H1 (cell line): Measurements from ENCODE around the gene MMP21. TPM values are rescaled to one million over a fixed set of nuclear protein-coding genes. Genes with fewer than 3 reads are reported as not detected.

Experiments
- ATF2 ChIP-seq: IDR thresholded peaks from 2 replicates; pipeline ENCODE4 v1.6.1; 2012; ENCODE audit warnings: low read length, inconsistent platforms
- CHD2 ChIP-seq: IDR thresholded peaks from 2 replicates; pipeline ENCODE4 v1.6.1; 2012; ENCODE audit warnings: low read length, improper control_type of control experiment
- CHD7 ChIP-seq: fragments of 300-600 bp; sonication (generic); IDR thresholded peaks from 2 replicates; pipeline ENCODE4 v1.7.1; 2012; ENCODE audit warnings: low read length, moderate library complexity, mild to moderate bottlenecking, inconsistent platforms; ENCODE audit not compliant: insufficient replicate concordance
- JUN ChIP-seq: IDR thresholded peaks from 2 replicates; pipeline ENCODE4 v1.6.1; 2011; ENCODE audit warnings: low read depth, mild to moderate bottlenecking, improper control_type of control experiment, low read length
- RBBP5 ChIP-seq: IDR thresholded peaks from 2 replicates; pipeline ENCODE4 v1.7.1; 2012; ENCODE audit warnings: low read depth, mild to moderate bottlenecking, inconsistent platforms, low read length, moderate library complexity, borderline replicate concordance
- SP2 ChIP-seq: IDR thresholded peaks from 2 replicates; pipeline ENCODE4 v1.6.1; 2012; ENCODE audit warnings: mild to moderate bottlenecking, low read length, inconsistent platforms
- polyA plus RNA-seq, 7 experiments: library from polyadenylated mRNA; depleted of rRNA in 3 of 7; stranded (reverse) in 5 of 7; unstranded in 2 of 7; fragments of >200 nt in 5 of 7; fragments of 200-250 nt in 2 of 7; gene quantifications; 1 replicate in 5 of 7; 2 replicates in 1 of 7; 4 replicates in 1 of 7; pipeline versions ENCODE4 v1.2.1 to v1.2.3, GENCODE V29; 2011 to 2013; ENCODE audit warnings: missing spikeins in 2 of 7, mixed read lengths in 2 of 7
- total RNA-seq: library from RNA; stranded (reverse); fragmentation: NEBNext Ultra II Directional; extraction: Animal tissue kit (Norgen Biotek cat#: 25700); gene quantifications from 2 replicates; pipeline ENCODE4 v1.2.1, GENCODE V29; 2021

Gene MMP21
- total and polyA plus RNA-seq, 2 of the 8 experiments (the other 6 are each of a cell fraction or from before 2014, with no cell fraction given), result not detected

GRCh38 chr10:125815764-125816163 is 40.1 kb upstream of the MMP21 start (continued):
- TF ChIP-seq CHD7 (no peak), ATF2 (no peak), SP2 (no peak), RBBP5 (no peak), JUN (no peak), CHD2 (no peak)
